CD4-positive, alpha-beta T cell treated with Interleukin-4 for 4 hours (primary cell): ENCODE data around the gene ANKRD63.

Source experiments
- DNase-seq: peaks from one replicate; pipeline ENCODE4 v3.0.0-alpha.2; 2020

ANKRD63 gene

DNA sequence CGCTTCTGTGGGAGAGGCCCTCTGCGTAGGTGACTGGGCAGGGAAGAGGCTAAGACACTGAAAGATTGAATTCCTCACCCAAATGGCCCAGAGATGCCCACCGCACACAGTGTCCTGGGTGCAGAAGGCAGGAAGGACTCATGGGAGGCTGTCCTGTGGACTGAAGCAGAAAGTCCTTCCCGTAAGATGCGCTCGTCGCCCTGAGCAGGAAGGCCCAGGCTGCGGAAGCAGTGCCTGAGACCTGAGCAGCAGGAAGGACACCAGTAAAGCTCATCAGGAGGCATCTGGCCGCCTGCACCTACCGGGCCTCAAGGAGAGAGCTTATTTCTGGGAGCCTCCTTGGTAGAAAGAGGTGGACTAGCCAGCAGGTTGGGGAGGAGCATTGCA is 40.7 kb downstream of the ANKRD63 start:
- no peak for DNase-seq

DNA sequence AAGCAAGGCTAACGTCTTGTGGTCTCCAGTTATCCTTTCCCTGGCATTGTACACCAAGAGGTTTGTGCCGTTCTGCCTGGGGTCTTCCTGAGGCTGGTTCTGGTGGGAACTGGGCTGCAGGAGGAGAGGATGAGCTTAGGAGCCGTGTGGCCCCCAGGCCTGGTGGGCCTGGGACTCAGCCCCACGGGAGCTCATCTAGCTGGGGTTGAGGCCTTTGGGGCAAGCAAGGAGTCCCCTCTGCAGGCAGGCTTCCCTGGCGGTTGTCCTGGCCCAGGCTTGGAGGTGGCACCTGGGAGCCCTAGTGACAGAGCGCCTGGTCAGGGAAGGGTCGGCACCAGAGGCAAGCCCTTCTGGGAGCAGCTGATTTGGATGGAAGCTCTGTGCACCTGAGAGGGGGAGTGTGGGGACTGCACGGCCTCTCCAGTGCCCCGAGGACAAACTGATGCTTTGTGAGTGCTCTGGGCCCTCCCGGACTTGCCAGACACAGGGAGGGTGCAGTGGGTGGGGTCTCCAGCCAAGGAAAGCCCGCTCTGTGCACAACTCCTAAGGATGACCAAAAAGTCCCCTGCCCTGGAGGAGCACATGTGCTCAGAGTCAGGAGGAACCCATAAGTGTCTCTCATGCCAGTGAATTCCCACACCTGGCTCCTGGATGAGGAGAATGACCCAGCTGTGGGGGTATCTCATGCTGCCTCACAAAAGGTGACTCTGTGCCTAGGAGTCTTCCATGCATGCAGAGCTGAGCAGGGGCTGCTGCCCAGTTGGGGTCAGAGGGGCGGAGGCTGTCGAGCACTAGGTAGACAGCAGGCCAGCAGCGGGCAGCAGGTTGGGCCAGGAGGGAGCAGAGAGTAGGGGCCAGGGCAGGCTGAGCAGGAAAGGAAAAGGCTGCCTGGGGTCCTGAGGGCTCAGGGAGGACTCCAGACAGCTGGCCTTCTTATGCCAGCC is 41.3 kb downstream of the ANKRD63 start:
- DNase-seq, result no peak

DNA sequence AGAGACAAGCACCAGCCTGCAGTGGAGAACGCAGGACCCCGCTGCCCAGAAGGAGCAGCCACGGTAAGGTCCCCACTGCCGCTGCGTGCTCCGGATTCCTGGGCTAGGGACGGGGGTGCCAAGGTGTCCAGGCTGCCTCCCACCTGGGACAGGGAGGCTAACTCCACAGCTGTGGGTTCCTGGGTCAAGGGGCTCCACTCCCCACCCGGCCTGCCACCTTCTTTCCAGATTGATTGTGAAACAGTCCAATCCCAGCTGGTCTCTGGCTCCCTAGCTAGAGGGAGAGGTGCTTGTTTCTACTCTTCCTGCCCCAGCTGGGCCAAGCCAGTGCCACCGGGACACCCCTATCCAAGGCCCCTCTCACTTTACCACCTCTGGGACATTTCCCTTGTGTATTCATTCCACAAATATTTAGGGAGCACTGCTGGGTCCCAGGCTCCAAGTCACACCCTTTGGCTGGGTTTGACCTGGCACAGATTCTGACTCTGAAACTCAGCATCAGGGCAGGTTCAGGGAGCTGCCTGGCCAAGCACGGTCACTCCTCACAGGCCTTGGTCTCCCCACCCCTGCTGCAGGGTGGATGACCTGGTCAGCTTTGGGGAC is 42.1 kb downstream of the ANKRD63 start:
- DNase-seq, result no peak

DNA sequence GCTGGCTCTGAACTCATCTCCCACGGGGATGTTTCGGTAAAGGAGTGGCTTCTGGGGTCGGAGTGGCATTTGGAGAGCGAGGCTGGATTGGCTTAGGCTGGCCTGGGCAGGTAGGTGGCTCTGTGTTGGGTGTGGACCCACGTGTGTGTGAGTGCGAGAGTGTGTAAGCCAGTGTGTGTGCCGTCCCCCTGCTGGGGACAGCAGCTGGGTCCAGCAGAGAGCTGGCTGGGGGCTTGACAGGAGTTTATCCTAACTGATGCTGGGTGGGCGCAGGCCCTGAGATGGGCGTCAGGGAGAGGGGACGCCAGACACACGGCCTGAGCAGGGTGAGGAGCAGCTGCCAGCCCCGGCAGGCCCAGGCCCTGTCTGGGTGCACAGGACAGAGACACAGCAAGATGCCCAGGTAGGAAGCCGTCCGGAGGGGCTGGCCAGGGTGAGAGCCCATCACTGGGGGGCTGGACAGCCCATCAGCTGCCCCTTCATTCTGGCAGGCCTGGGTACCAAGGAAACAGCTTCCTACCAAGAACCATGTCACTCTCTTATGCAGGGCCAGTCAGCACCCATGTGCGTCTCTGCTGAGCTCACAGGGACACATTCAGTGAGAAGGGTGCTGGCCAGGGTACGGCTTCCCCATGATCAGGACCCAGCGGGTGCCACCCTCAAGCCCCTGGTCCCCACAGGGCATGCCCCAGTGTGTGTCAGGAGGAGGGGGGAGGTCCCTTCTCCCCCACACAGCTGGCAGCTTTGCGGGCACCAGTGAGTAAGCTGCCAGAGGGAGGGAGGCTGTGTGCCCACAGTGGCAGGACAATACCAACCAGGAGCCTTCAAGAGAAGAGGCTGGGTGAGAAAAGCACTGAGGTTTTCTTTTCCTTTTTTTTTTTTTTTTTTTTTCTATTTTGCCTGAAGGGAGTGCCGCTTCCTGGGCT is 42.9 kb downstream of the ANKRD63 start:
- no peak for DNase-seq

DNA sequence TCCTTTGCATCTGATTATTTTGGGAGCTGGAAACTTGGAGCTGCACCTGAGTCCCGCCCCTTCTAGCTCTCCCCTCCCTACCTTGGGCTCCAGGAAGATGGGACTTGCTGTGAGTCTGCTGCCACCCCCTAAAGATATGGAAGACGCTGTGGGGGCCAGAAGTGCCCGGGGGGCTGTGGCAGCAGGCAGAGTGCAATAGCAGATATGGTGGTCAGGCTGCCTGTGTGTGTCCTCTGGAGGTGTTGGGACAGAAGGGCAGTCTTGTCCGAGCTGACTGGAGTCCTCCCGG is 43.5 kb downstream of the ANKRD63 start:
- DNase-seq, result no peak

DNA sequence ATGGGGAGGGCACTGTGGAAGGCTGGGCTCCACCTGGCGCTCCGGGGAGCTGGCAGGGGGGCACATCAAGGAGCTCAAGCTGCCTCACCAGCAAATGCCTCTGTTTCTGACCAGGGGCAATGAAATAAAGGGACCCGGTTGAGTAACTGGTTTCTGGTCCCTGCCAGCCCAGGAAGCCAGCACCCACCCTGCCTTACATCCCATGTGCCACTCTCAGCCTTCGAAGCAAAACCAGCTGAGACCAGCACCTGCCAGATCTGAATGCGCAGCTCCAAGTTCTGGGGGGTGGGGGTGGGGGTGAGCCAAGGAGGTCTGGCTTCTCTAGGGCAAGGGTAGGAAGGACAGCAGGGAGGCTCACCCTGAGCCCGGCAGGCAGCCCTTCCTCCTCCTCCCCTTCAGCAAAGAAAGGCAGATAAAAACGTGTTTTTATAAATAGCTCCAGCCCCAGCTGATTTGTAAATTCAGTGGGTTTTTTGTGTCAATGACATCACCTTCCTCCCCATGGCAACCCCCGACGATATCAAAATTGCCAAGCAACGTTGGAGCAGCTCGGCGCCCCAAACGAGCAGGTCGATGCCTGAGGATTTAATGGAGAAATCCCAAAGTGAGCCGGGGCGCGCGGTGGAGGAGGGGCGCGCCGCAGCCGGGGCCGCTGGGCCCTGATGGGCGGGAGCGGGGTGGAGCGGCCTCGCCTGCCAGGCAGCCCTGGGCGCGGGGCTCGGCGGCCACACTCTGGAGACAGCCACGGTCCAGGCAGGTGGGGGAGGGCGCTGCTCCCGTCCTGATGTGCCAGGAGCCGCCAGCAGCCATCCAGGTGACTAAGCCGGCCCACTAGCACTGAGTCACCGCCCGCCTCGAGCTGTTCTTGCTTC is 44.1 kb downstream of the ANKRD63 start, which contains the start of gene PAK6:
Gene PAK6 (plus strand): TSS at position 532 of the 872 bp plus-strand sequence. CDS start 25,723 bp downstream, outside the sequence.
- no peak for DNase-seq

DNA sequence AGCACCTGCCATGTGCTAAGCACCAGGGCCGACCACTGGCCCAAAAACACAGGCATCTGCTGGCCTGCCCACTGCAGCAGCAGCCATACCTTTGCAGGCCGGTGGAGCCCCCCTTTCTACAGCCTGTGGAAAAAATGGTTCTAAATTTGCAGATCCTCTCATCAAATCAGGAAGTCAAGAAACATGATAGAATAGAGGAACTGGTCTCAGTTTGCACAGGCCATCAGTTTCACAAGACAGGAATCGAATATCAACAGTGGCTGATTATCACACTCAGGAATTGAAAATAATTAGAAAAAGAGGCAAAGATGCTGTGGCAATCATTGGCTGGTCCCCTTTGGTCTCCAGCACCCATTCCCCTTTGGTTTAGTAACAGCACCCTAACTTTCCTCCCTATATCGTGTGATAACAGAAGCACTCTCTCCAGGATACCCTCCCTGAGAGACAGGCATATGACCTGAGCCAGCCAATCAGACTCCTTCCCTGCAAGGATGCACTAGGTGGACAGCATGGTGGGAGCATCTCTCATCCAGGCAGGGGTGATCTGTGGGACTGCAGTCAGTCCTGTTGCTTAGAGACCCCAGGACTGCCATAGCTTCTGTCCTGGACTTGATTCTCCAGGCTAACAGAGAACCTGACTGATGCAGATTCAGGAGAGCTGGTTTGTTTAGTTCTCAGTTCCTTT is 47.5 kb downstream of the ANKRD63 start:
- DNase-seq, result no peak

DNA sequence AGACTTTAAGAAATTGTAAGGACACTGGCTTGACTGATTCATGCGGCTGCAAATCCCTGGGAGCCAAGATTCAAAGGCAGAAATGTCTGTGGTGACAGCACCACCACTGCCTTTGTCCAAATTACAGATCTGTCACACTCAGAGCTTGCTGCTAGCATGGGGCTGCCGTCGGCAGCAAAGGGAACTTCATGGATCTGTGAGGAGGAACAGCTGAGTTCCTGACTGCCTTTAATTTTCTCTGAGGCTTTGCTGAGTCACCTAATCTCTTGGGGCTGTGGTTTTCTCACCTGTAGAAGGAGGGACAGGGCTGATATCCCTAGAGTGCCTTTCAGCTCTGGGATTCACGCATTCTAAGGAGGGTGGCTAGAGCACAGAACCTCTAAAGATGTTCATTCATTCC is 48.1 kb downstream of the ANKRD63 start:
- DNase-seq, result no peak

DNA sequence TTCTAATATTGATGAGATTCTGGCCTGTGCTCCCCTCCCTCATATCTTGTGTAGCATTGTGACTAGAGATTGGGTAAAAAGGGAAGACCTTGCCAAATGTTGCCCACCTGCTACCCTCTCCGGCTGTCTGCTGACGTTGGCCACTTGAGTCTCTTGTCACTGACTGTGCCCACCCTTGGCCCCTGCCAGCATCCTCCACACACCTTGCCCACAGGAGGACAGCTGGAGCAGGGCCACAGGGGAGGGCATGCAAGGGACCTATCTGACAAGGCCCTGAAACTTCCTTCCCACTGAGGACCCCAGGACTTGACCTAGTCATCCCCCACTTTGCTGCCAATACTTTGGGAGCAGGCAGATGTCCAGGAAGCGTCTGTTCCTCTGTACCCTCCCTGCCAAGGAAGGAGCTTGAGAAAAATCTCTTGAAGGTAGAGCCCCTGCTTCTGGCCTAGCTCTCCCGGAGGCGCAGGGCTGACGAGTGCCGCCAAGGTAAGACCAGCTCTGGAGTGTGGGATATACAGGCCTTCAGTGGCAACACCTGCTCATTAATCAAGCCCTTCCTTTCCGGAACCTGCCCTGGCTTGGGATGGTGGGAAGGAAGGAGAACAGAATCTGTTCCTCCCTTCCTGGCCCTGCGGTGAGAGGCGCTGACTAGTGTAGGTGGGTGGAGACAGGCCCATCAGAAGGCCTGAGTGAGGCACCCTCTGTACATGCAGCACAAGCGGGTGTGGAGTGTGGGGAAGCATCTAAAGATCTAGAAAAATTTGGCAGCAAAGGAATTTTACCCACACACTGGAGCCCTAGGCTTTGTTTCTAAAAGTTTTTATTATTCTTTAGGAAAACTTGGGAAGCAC is 48.9 kb downstream of the ANKRD63 start:
- no peak for DNase-seq

DNA sequence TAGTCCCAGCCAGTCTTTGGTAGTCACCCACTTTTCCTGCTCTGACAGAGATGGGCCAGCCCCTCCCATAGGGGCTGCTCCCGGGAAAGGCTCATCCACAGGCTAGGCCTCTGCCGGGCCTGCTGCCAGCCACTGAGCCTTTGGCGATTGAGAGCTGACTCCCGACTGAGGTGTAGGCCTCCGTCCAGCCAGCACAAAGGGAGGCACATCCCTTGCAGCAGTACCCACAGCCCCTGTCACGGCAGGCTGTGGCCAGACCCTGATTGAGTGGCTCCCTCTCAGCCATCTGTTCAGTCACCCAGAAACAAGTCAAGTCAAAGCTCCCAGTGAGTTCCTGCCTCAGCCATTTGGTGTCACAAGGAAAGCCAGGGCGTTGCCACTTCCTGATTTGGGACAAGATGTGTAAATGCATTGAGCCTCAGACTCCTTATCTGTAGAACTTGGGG is 50.2 kb downstream of the ANKRD63 start:
- DNase-seq, result no peak
